Neural progenitor cell (in vitro differentiated cells): Measurements from ENCODE around the gene AGAP5. TPM values are rescaled to one million over a fixed set of nuclear protein-coding genes. Genes with fewer than 3 reads are reported as not detected.

Source experiments
- DNase-seq: peaks from one replicate; pipeline ENCODE4 v3.0.0-alpha.2; 2016; ENCODE audit warnings: low spot score
- H2AFZ ChIP-seq: fragments of 200-600 bp; sonication (generic); replicated peaks from 2 replicates; pipeline ENCODE4 v1.6.1; 2016; ENCODE audit warnings: antibody characterized with exemption
- H3F3A ChIP-seq: fragments of 200-600 bp; sonication (generic); 2 replicates; pipeline ENCODE4 v1.6.1; 2016; ENCODE audit warnings: antibody characterized with exemption, low read depth
- H3K27ac ChIP-seq: fragments of 200-600 bp; sonication (generic); 2 replicates; pipeline ENCODE4 v1.5.1; 2016; ENCODE audit warnings: mild to moderate bottlenecking
- H3K27me3 ChIP-seq: fragments of 200-600 bp; sonication (generic); 2 replicates; pipeline ENCODE4 v1.6.1; 2016; ENCODE audit warnings: mild to moderate bottlenecking, moderate library complexity
- H3K36me3 ChIP-seq: fragments of 200-600 bp; sonication (generic); 2 replicates; pipeline ENCODE4 v1.5.1; 2016
- H3K4me1 ChIP-seq: fragments of 200-600 bp; sonication (generic); 2 replicates; pipeline ENCODE4 v1.6.1; 2016; ENCODE audit warnings: mixed run types
- H3K4me2 ChIP-seq: fragments of 200-600 bp; sonication (generic); 2 replicates; pipeline ENCODE4 v1.6.1; 2016
- H3K4me3 ChIP-seq: fragments of 200-600 bp; sonication (generic); 2 replicates; pipeline ENCODE4 v1.5.1; 2016
- H3K79me2 ChIP-seq: fragments of 200-600 bp; sonication (generic); 2 replicates; pipeline ENCODE4 v1.6.1; 2016; ENCODE audit warnings: low read depth
- H3K9ac ChIP-seq: fragments of 200-600 bp; sonication (generic); 2 replicates; pipeline ENCODE4 v1.6.1; 2016
- H3K9me3 ChIP-seq: fragments of 200-600 bp; sonication (generic); 2 replicates; pipeline ENCODE4 v1.5.1; 2016; ENCODE audit warnings: low read depth
- H4K20me1 ChIP-seq: fragments of 200-600 bp; sonication (generic); 2 replicates; pipeline ENCODE4 v1.6.1; 2016; ENCODE audit warnings: low read depth
- H3K27ac Mint-ChIP-seq: 3 replicates; pipeline ENCODE4 v1.8.0; 2021; ENCODE audit warnings: mixed read lengths
- H3K27me3 Mint-ChIP-seq: 2 replicates; pipeline ENCODE4 v1.8.0; 2022; ENCODE audit warnings: low read depth, mild to moderate bottlenecking, inconsistent platforms, moderate library complexity, mixed read lengths; ENCODE audit not compliant: insufficient read depth
- H3K36me3 Mint-ChIP-seq: 3 replicates; pipeline ENCODE4 v1.8.0; 2021; ENCODE audit warnings: mixed read lengths
- H3K4me1 Mint-ChIP-seq: 3 replicates; pipeline ENCODE4 v1.8.0; 2021; ENCODE audit warnings: mixed read lengths
- H3K4me3 Mint-ChIP-seq: 3 replicates; pipeline ENCODE4 v1.8.0; 2021; ENCODE audit warnings: mild to moderate bottlenecking, moderate library complexity, mixed read lengths
- H3K9me3 Mint-ChIP-seq: 3 replicates; pipeline ENCODE4 v1.8.0; 2020; ENCODE audit warnings: mixed read lengths
- CTCF ChIP-seq: fragments of 200-600 bp; sonication (generic); IDR thresholded peaks from 2 replicates; pipeline ENCODE4 v1.5.1; 2017; ENCODE audit warnings: antibody characterized with exemption, mild to moderate bottlenecking
- EZH2 ChIP-seq: fragments of 200-600 bp; sonication (generic); IDR thresholded peaks from 2 replicates; pipeline ENCODE4 v1.6.1; 2017; ENCODE audit warnings: antibody characterized with exemption, mild to moderate bottlenecking, moderate library complexity
- EZH2phosphoT487 ChIP-seq: fragments of 200-600 bp; sonication (generic); IDR thresholded peaks from 2 replicates; pipeline ENCODE4 v1.6.1; 2017; ENCODE audit warnings: antibody characterized with exemption
- small RNA-seq: library from RNA; depleted of rRNA; stranded (forward); fragments of <200 nt; gene quantifications from one replicate; pipeline ENCODE3, GENCODE V24; 2015
- total RNA-seq: library from RNA; depleted of rRNA; stranded (reverse); fragments of >200 nt; gene quantifications from 2 replicates; pipeline ENCODE4 v1.2.3, GENCODE V29; 2015; ENCODE audit warnings: low replicate concordance

Gene AGAP5
- total RNA-seq, 1 donor from 2014 or later, result 9.4 TPM

GRCh38 chr10:73627300-73627699 is 70.6 kb downstream of the AGAP5 start:
- Histone ChIP-seq H3F3A (peaks cover 20% of the 10 kb centered on the region), H3K4me2 (peak overlapping the region; percentile 83), H4K20me1 (no peaks in the 10 kb centered on the region), H3K79me2 (peaks cover 43% of the 10 kb centered on the region), H3K9ac (no peak overlapping the region), H3K27ac (no peak overlapping the region), H3K36me3 (no peaks in the 10 kb centered on the region), H3K9me3 (no peaks in the 10 kb centered on the region), H3K27me3 (no peaks in the 10 kb centered on the region), H3K4me1 (peaks cover 11% of the 10 kb centered on the region), H2AFZ (no peak overlapping the region), H3K4me3 (peak overlapping the region; percentile 90)
- H3K27me3 Mint-ChIP-seq, result peaks cover 4% of the 10 kb centered on the region
- no peaks in the 10 kb centered on the region for H3K9me3 Mint-ChIP-seq
- H3K4me3 Mint-ChIP-seq, result peak overlapping the region; percentile 99
- peaks cover 2% of the 10 kb centered on the region for H3K36me3 Mint-ChIP-seq
- peaks cover 24% of the 10 kb centered on the region for H3K4me1 Mint-ChIP-seq
- TF ChIP-seq CTCF (no peak), EZH2 (no peak), EZH2phosphoT487 (no peak)
- H3K27ac Mint-ChIP-seq, result no peak overlapping the region
- DNase-seq, result no peak

GRCh38 chr10:73625884-73626752 is 71.8 kb downstream of the AGAP5 start:
- Mint-ChIP-seq H3K36me3 (peaks cover 6% of the 10 kb centered on the region), H3K9me3 (no peaks in the 10 kb centered on the region), H3K27ac (peak overlapping the region; percentile 100), H3K4me1 (peaks cover 24% of the 10 kb centered on the region), H3K4me3 (peak overlapping the region; percentile 99), H3K27me3 (peaks cover 4% of the 10 kb centered on the region)
- H3K9ac ChIP-seq, result peak overlapping the region; percentile 98
- H3F3A ChIP-seq, result peaks cover 20% of the 10 kb centered on the region
- no peaks in the 10 kb centered on the region for H3K27me3 ChIP-seq
- H2AFZ ChIP-seq, result peak overlapping the region; percentile 96
- no peak for TF ChIP-seq EZH2phosphoT487
- no peak for TF ChIP-seq CTCF
- TF ChIP-seq EZH2, result no peak
- H3K79me2 ChIP-seq, result peaks cover 55% of the 10 kb centered on the region
- DNase-seq, result peak; percentile 99
- H3K9me3 ChIP-seq, result no peaks in the 10 kb centered on the region
- H3K4me3 ChIP-seq, result peak overlapping the region; percentile 90
- H3K4me1 ChIP-seq, result peaks cover 11% of the 10 kb centered on the region
- H3K27ac ChIP-seq, result peak overlapping the region; percentile 85
- no peaks in the 10 kb centered on the region for H4K20me1 ChIP-seq
- H3K4me2 ChIP-seq, result peak overlapping the region; percentile 83
- H3K36me3 ChIP-seq, result no peaks in the 10 kb centered on the region

- Mint-ChIP-seq H3K36me3 (peaks cover 6% of the 10 kb centered on the region), H3K27me3 (peaks cover 4% of the 10 kb centered on the region), H3K27ac (peak overlapping the region; percentile 100), H3K4me1 (peaks cover 24% of the 10 kb centered on the region), H3K9me3 (no peaks in the 10 kb centered on the region), H3K4me3 (peak overlapping the region; percentile 99)
- Histone ChIP-seq H3F3A (peaks cover 20% of the 10 kb centered on the region), H3K9me3 (no peaks in the 10 kb centered on the region), H4K20me1 (no peaks in the 10 kb centered on the region), H3K79me2 (peaks cover 64% of the 10 kb centered on the region), H3K4me2 (peak overlapping the region; percentile 83), H3K9ac (peak overlapping the region; percentile 79), H3K27me3 (no peaks in the 10 kb centered on the region), H3K4me1 (peaks cover 11% of the 10 kb centered on the region), H2AFZ (peak overlapping the region; percentile 96), H3K27ac (peak overlapping the region; percentile 85), H3K4me3 (peak overlapping the region; percentile 90), H3K36me3 (no peaks in the 10 kb centered on the region)
- TF ChIP-seq CTCF, result no peak
- TF ChIP-seq EZH2phosphoT487, result no peak
- TF ChIP-seq EZH2, result no peak
- peak; percentile 85 for DNase-seq
Measured at GRCh38 chr10:73625004-73625883, 72.7 kb downstream of the AGAP5 start.

Small RNA genes lying within 50 kb of the gene (small RNA-seq; reads per million reads assigned to genes)
- gene AC022400.4 (not detected), gene RNA5SP320 (not detected)

Other genes with a start within 250 kb of the AGAP5 start
- gene PPP3CB, start 202.1 kb downstream of the AGAP5 start, total RNA-seq, result 31.7 and 47.0 TPM in 2 replicates
- 50.6 and 97.2 TPM in 2 replicates for gene USP54, start 106.8 kb downstream of the AGAP5 start, total RNA-seq
- gene MYOZ1, start 56.6 kb downstream of the AGAP5 start, total RNA-seq, result 1.2 and 1.9 TPM in 2 replicates
- 0.06 and 0.13 TPM in 2 replicates for gene SYNPO2L, start 42.1 kb downstream of the AGAP5 start, total RNA-seq
- 36.0 and 50.4 TPM in 2 replicates for gene SEC24C, start 46.3 kb upstream of the AGAP5 start, total RNA-seq
- 51.3 and 66.7 TPM in 2 replicates for gene CHCHD1, start 83.9 kb upstream of the AGAP5 start, total RNA-seq
- gene ZSWIM8, start 87.5 kb upstream of the AGAP5 start, total RNA-seq, result 30.5 and 38.1 TPM in 2 replicates
- 12.4 and 32.1 TPM in 2 replicates for gene NDST2, start 113.5 kb upstream of the AGAP5 start, total RNA-seq
- gene CAMK2G, start 176.4 kb upstream of the AGAP5 start, total RNA-seq, result 35.0 and 36.6 TPM in 2 replicates
- 7.6 and 10.7 TPM in 2 replicates for gene PLAU, start 213.0 kb upstream of the AGAP5 start, total RNA-seq